Right cardiac atrium (tissue), 5 donors: ENCODE data around the gene PDRG1. TPM values are rescaled to one million over a fixed set of nuclear protein-coding genes. Genes with fewer than 3 reads are reported as not detected.

Source experiments
- ATAC-seq, 2 donors: fragments of 200-7000 bp; cut with Tn5 transposase; one replicate each; pipeline versions ENCODE4 v1.8.0 to v1.9.1; 2020; ENCODE audit warnings: moderate library complexity in 2 of 2, mild to moderate bottlenecking in 1 of 2
- DNase-seq, 3 donors: peaks; one replicate each; pipeline ENCODE4 v3.0.0-alpha.2; 2020
- H3K27ac ChIP-seq: one replicate; pipeline ENCODE4 v1.5.1; 2013; ENCODE audit warnings: mild to moderate bottlenecking, low read length, control low read depth, moderate library complexity
- H3K27me3 ChIP-seq: one replicate; pipeline ENCODE4 v1.6.1; 2013; ENCODE audit not compliant: control insufficient read depth, insufficient read depth
- H3K4me1 ChIP-seq: one replicate; pipeline ENCODE4 v1.6.1; 2013; ENCODE audit warnings: low read length; ENCODE audit not compliant: control insufficient read depth, insufficient read depth
- H3K4me3 ChIP-seq: one replicate; pipeline ENCODE4 v1.5.1; 2013; ENCODE audit warnings: low read length, control low read depth
- H3K9me3 ChIP-seq: one replicate; pipeline ENCODE4 v1.6.1; 2013; ENCODE audit warnings: low read length; ENCODE audit not compliant: control insufficient read depth
- WGBS: extraction: QIAGEN DNeasy Blood & Tissue Kit; methylation state at CpG from one replicate; pipeline ENCODE4 v1.1.7; 2013; 5-methylcytosine and 5-hydroxymethylcytosine counted together
- intact Hi-C, 4 donors: fragments of 100-400 bp; cut with DNase I; formaldehyde crosslinking; loops; one replicate each; pipeline versions ENCODE4 v1.11.0 to v1.14.0; 2022 to 2023
- polyA plus RNA-seq: library from polyadenylated mRNA; stranded (reverse); fragments of 200-250 nt; gene quantifications from one replicate; pipeline ENCODE4 v1.2.3, GENCODE V29; 2013
- total RNA-seq, 4 donors: library from RNA; stranded (reverse); fragmentation: NEBNext Ultra II Directional; extraction: Animal tissue kit (Norgen Biotek cat#: 25700); gene quantifications; one replicate each; pipeline ENCODE4 v1.2.1, GENCODE V29; 2021
- donor health status: healthy with polysubstance abuse.
- donor health status: DM: no; HTN: yes; CAD: no.
- donor health status: DM: no; HTN: no; CAD: no.
- donor health status: DM: no; HTN: yes; CAD: no; lungs with severe emphysema.
- donor health status: DM: yes; HTN: yes; CAD: no.

PDRG1 gene
- total and polyA plus RNA-seq, 5 donors = 7.4 to 11.9 (median 8.8) TPM

- DNase-seq (no peak), ATAC-seq (no peak)
- Histone ChIP-seq H3K27ac (no peak overlapping the region), H3K4me1 (no peaks in the 10 kb centered on the region), H3K27me3 (no peaks in the 10 kb centered on the region), H3K4me3 (no peak overlapping the region), H3K9me3 (no peaks in the 10 kb centered on the region)
- 73% methylated on average over 2 of the region's 2 CpGs for WGBS
- intact Hi-C loops = no loop called here
Observed at GRCh38 chr20:31981784-31982183, 29.9 kb upstream of the PDRG1 start.

- DNase-seq (no peak), ATAC-seq (no peak)
- Histone ChIP-seq H3K4me3 (no peak overlapping the region), H3K27me3 (no peaks in the 10 kb centered on the region), H3K27ac (no peak overlapping the region), H3K4me1 (no peaks in the 10 kb centered on the region), H3K9me3 (no peaks in the 10 kb centered on the region)
- WGBS = 54% methylated on average over 6 of the region's 6 CpGs
- intact Hi-C loops = no loop called here
Observed at GRCh38 chr20:31979713-31980426, 28.0 kb upstream of the PDRG1 start.

- no peak for DNase-seq
- WGBS = 81% methylated on average over 4 of the region's 4 CpGs
- Histone ChIP-seq H3K4me3 (no peak overlapping the region), H3K4me1 (no peaks in the 10 kb centered on the region), H3K27me3 (no peaks in the 10 kb centered on the region), H3K27ac (no peak overlapping the region), H3K9me3 (no peaks in the 10 kb centered on the region)
- no peak for ATAC-seq
- intact Hi-C loops = no loop called here
Observed at GRCh38 chr20:31977080-31977479, 25.2 kb upstream of the PDRG1 start.

GRCh38 chr20:31975874-31976273 is 24.0 kb upstream of the PDRG1 start:
- Histone ChIP-seq H3K4me3 (no peak overlapping the region), H3K27me3 (no peaks in the 10 kb centered on the region), H3K9me3 (no peaks in the 10 kb centered on the region), H3K27ac (no peak overlapping the region), H3K4me1 (no peaks in the 10 kb centered on the region)
- no peak for DNase-seq
- 87% methylated on average over 2 of the region's 2 CpGs for WGBS
- intact Hi-C loops = no loop called here
- no peak for ATAC-seq

GRCh38 chr20:31974951-31975487 is 23.2 kb upstream of the PDRG1 start:
- ATAC-seq = no peak
- DNase-seq = no peak
- intact Hi-C loops = no loop called here
- Histone ChIP-seq H3K4me3 (no peak overlapping the region), H3K27me3 (no peaks in the 10 kb centered on the region), H3K9me3 (no peaks in the 10 kb centered on the region), H3K4me1 (no peaks in the 10 kb centered on the region), H3K27ac (no peak overlapping the region)
- WGBS = 31% methylated on average over 10 of the region's 10 CpGs

- no peak for ATAC-seq
- Histone ChIP-seq H3K27ac (no peak overlapping the region), H3K9me3 (no peaks in the 10 kb centered on the region), H3K27me3 (no peaks in the 10 kb centered on the region), H3K4me3 (no peak overlapping the region), H3K4me1 (no peaks in the 10 kb centered on the region)
- WGBS = 92% methylated on average over 2 of the region's 2 CpGs
- intact Hi-C loops = no loop called here
- DNase-seq = no peak
Observed at GRCh38 chr20:31974296-31974695, 22.4 kb upstream of the PDRG1 start.

GRCh38 chr20:31972471-31973021 is 20.7 kb upstream of the PDRG1 start:
- no peaks in the 10 kb centered on the region for H3K27me3 ChIP-seq
- no peak overlapping the region for H3K4me3 ChIP-seq
- intact Hi-C loops = no loop called here
- WGBS = 17% methylated on average over 4 of the region's 4 CpGs
- no peaks in the 10 kb centered on the region for H3K4me1 ChIP-seq
- no peak for DNase-seq
- ATAC-seq = no peak
- H3K27ac ChIP-seq = no peak overlapping the region
- H3K9me3 ChIP-seq = no peaks in the 10 kb centered on the region

GRCh38 chr20:31969991-31970390 is 18.1 kb upstream of the PDRG1 start:
- ATAC-seq (no peak), DNase-seq (no peak)
- Histone ChIP-seq H3K27ac (no peak overlapping the region), H3K4me3 (no peak overlapping the region), H3K9me3 (no peaks in the 10 kb centered on the region), H3K4me1 (no peaks in the 10 kb centered on the region), H3K27me3 (no peaks in the 10 kb centered on the region)
- 54% methylated on average over 5 of the region's 5 CpGs for WGBS
- intact Hi-C loops = no loop called here

- Histone ChIP-seq H3K4me1 (no peaks in the 10 kb centered on the region), H3K4me3 (peak overlapping the region; percentile 21), H3K27me3 (no peaks in the 10 kb centered on the region), H3K9me3 (no peaks in the 10 kb centered on the region), H3K27ac (no peak overlapping the region)
- DNase-seq = peak; percentile 75 to 91 (median 89)
- ATAC-seq = peak; percentile 84 to 91
- intact Hi-C loops = no loop called here
- 3% methylated on average over 57 of the region's 57 CpGs for WGBS
Observed at GRCh38 chr20:31968291-31969126, 16.7 kb upstream of the PDRG1 start.

GRCh38 chr20:31967830-31968249 is 16.0 kb upstream of the PDRG1 start, which contains the start of gene XKR7:
TSS of gene XKR7 (plus strand) at chr20:31968151. CDS start at chr20:31968176, 25 bp downstream.
- ATAC-seq (peak in 1 of 2 donors; percentile 25), DNase-seq (peak in 2 of 3 donors; percentile 47 to 57)
- Histone ChIP-seq H3K27ac (no peak within 1 kb of the TSS), H3K9me3 (no peaks in the 10 kb centered on the region), H3K27me3 (no peaks in the 10 kb centered on the region), H3K4me1 (no peaks in the 10 kb centered on the region), H3K4me3 (peak within 1 kb of the TSS; percentile 21)
- 3% methylated on average over 38 of the region's 38 CpGs for WGBS
- intact Hi-C loops = no loop called here
